KG1 (cell line): Measurements from ENCODE around the gene DGCR8.
A peak's percentile ranks its signal among the peaks of the same experiment; 100 is the strongest.

Source experiments
- DNase-seq: peaks from one replicate; lab custom pipeline; 2025; lab: John Stamatoyannopoulos, UW

DGCR8 gene

DNA sequence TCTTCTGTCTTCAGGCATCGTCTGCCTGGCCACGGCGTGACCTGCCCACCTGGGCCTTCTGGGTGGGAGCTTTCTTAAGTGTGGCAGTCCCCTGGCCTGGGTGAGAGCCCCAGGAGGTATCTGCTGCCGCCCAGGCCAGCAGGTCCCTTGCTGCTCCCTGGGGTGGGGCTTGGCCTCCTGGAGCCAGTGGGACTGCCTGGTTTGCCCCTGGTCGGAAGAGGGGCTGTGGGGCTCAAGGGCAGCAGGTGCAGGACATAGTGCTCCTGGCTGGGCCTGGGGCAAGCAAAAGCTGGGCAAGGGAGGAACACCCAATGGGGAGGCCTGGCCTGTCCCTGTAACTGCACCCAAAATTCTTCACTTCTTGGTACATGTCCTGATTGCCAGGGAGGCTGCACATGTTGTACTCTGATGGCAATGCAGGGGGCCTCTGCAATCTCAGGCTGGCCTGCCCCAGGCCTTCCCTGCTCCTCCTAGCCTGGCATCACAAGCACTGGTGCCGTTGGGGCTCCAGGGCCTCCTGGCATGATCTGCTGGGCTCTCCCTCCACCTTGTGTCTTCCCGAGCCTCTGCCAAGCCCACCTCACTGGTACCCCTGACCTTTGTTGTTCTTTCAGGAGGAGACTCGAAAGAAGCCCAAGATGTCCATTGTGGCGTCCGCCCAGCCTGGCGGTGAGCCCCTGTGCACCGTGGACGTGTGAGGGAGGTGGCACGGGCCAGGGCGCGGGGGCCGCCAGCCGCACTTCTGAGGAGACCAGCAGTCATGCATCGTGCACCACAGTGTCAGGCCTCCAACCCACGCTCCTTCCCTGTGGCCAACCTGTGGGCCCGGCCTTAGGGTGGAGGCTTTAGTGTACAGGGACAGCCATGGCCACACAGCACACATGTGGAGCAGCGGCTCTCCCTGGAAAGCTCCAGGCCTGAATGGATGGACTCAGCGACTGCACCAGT, 29.6 kb downstream of the DGCR8 start:
- DNase-seq = no peak

DNA sequence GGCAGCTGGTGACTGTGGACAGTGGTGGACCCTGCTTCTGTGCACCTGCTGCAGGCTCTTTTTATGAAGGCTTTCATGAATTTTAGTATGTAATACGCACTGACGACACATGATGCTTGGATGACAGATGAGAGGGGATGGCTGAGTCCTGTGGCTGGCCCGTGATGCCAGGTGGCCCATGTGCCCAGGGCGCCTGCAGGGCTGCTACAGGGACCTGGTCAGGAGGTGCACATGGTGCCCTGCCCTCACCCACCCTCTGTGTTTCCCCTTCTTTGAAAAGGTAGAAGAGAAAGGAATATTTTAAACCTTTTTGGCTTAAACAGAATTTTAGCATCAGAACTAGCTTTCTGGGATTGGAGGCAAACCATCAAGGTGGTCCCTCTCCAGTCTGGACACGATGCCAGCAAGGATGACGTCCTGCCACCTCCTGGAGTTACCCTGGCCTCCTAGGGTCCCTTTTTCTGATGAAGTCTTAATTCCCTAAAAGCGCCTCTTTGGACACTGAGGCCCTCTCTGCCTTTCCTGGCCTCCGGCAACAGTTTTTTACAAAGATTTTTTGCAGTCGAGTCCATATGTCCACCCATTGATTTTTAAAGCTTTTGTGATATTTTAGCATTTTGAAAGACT, 30.4 kb downstream of the DGCR8 start:
- DNase-seq = no peak

DNA sequence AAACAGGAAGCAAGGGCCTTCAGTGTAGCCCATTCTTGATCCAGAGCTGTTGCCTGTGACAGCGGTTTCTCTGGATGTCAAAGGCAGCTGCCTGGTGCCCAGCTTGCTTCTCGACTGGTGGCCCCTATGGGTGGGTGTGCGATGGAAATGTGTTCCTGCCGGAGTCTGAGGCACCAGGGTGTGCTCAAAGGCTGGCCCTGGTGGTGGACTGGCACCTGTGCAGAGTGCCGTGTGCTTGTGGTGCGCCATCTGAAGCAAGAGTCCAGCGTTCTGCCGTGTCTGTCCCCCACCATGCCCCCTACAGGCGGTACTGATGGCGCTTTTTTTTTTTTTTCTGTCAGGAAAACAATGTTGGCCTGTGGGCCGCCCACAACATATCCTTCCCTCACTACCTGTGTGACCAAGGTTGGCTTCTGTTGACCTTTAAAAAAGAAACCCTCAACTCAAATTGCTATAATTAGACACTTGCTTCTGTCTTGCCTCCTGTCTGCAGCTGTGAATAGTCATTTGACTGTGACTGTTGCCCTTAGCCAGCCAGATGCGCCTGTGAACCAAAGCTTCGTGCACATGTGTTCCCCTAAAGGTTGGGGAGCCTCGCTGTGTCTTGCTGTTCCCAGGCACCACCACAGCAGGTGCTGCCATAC, 31.1 kb downstream of the DGCR8 start:
- no peak for DNase-seq

DNA sequence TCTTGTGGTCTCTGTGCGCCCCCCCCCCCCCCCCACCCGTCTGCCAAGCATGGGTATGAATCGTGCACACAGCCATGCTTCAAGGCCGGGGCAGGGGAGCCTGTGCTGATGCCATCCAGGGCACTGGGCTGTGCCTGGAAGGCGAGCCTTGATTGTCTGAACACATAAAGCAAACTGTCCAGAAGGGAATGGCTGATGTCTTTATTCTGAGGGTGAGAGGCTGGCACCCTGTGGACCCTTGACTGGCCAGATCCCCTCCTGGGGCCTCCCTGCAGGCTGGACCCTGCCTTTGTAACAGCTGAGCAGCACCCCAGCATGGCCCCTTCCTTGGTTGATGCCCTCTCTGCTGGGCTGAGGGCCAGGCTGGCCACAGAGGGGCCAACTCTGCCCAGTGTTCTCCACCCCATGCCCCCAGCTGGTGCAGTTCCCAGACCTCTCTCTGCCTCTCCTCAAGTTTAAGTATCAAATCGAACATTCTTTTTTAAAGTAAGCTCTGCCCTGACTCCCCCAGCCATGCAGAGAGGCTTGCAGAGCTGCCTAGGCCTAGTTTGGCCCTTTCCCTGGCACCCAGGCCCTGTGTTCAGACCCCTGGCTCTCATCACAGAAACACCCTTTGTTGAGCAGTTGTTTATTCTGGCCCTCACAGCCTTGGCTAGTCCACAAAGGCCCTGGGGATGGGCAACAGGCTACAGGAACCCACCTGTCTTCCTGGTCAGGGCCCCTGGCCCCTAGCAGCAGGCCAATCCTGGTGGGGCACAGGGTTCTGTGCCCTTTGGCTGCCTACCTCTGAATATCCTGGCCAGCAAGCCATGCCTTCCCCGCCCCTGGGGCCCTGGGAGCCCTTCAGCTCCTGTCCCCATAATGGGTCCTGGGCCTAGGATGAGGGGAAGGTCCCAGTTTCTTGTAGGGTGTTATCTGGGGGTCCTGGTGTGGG, 31.9 kb downstream of the DGCR8 start:
- DNase-seq = no peak

DNA sequence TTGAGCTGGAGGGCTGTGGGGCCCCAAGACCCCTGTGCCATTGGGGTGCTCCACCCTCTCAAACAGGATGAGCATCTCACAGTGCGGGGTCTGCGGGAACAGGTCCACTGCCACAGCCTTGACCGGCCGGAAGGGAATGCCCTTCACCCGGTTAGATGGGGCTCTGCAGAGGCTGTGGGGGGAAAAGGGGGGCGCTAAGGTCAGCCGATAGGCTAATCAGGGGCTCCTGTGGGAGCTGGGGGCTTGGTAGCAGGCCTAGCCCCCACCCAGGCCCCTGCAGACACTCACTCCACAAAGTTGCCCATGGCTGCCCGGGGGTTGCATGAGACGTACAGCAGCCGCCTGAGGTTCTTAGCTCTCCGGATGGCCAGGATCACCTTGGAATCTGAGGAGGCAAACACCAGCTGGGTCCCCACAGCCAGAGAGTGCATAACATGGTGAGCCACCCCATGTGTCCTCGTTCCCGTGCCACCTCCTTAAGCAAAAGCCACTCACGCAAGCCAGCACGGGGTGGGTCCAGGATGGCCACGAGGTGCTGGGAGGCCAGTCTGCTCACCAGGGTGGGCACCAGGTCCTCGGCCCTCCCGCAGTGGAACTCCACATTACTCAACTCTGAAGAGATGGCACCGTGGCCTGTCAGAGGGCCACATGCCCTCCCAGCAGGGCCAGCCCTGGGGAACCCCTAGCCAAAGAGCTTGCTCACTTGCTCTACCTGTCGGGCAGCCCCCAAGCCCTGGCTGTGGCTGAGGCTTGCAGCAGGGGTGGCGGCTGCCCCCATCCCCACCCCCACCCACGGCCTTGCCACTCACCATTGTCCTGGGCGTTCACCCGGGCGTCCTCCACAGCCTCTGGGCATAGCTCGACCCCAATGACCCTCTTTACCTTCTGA, 32.8 kb downstream of the DGCR8 start:
- DNase-seq = no peak

DNA sequence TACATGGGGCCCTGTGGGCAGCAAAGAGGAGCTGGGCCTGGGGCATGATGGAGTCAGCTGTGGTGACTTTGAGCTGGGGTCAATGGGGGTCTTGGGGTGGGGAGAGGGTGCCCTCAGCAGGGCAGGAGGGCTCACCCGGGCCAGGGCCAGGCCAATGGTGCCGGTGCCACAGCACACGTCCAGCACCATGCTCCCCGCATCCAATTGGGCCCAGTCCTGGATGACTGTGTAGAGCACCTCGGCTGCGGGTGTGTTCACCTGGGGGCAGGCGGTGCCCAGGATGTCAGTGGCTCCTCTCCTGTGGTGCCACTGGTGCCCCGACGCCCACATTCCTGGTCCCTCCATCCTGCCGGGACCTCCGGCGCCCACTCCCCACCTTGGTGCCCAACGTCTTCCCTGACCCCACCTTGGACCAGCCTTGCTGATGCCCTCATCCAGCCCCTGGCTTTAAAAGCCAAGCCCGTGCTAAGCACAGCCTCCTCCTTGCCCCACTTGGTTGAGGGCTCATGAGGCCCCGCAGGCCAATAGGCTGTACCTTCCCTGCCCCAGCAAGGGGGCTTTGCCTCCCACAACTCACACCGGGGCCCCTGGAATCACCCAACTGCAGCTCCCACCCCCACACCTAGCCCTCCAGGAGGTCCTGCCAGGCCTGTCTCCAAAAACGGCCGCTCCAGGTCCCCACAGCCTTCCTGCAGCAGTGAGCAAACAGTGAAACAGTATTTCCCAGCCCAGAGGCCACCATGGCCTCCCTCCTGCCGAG, 33.7 kb downstream of the DGCR8 start:
- DNase-seq = no peak

DNA sequence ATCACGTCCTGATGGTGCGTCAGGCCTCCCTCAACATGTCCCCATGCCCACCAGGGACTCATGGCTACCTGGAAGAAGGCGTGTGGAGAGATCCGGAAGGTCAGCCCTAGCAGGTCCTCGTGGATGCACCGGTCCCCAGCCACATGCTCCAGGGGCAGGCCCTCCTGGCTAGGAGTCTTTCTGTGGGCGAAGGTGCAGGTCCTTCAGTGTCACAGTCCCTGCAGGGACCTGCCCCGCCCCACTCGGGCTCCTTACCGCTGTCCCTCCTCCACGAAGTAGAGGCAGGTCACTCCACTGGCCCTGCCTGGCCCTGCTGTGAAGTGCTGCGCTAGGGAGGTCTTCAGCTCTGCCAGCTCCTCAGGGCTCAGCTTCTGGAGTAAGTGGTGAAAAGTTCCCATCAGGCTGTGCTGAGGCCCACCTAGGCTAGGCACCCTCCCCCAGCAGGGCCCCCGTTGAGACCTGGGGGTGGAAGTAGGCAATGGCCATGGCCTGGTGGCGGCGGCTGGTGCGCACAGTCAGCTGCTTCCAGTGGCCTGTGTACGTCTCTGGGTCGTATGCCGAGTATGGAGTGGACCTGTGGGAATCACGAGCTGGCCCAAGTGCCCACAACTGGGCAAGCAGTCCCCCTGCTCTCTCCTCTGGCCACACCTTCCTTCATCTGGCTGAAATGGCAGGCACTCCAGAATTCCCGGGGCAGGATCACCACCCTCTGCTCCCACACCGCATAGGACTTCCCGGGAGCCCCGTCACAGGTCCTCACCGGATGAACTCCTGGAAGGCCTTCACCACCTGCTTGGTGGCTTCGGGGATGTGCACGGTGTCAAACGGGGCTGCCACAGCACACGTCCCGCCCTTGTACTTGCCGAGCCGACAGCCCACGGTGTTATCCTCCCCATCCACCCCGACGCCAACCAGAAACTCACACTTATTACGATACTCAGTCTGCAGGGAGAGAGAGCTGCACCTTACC, 34.8 kb downstream of the DGCR8 start:
- no peak for DNase-seq

DNA sequence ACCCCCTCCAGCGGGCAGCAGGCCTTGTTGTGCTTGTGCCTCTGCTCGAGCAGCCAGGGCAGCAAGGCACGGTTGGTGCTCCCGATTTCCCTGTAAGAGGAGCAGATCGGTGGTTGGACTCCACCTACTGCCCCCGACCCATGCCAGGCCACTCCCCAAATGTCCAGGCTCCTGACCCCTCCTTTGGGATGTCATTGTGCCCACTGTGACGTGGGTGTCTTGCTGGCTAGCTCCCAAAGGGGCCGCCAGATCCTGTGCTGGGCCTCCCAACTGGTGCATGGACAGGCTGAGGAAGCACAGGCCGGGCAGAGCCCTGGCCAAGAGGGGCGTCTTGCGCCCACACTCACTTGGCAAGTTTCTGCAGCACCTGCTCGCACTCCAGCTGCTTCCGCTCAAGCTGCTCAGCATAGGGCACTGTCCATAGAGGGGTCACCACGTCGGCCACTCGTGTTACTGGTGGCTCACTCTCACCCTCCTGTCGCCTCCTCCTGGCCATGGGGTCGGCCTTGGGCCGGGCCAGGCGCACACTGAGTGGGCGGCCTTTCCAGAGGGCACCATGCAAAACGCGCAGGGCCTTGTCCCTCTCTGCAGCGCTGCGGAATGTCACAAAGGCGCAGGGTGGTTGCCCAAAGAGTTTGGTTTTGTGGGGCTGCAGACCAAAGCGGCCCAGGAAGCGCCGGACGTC, 35.8 kb downstream of the DGCR8 start, which contains the start of gene RANBP1:
RANBP1 (plus strand) TSS at position 414 of the 685 bp plus-strand sequence; CDS start at position 495, 81 bp downstream.
- DNase-seq = no peak

DNA sequence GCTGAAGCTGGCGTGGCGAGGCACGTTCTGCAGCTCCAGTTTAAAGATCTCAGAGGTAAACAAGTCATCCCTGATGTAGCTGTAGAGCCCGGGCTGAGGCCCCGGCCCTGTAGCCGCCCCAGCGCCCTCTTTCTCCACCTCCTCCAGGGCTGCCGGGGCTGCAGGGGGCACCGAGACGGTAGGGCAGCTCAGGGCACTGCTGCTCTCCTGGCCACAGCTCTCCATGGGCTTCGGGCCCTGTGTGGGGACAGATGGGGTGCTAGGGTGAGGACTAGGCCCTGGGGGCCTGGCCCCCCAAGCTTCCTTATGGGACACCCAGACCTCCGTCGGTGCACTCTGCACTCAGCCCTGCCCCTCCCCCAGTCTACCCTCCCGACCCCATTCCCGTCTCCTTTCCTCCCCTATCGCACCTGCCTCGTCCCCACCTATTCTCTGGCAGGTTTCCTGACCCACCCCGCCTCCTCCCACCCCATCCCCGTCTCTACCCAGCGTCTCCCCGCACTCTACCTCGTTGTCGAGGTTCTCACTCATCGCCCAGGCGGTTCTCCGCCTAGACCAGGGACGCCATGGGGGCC, 36.4 kb downstream of the DGCR8 start:
- DNase-seq = no peak

DNA sequence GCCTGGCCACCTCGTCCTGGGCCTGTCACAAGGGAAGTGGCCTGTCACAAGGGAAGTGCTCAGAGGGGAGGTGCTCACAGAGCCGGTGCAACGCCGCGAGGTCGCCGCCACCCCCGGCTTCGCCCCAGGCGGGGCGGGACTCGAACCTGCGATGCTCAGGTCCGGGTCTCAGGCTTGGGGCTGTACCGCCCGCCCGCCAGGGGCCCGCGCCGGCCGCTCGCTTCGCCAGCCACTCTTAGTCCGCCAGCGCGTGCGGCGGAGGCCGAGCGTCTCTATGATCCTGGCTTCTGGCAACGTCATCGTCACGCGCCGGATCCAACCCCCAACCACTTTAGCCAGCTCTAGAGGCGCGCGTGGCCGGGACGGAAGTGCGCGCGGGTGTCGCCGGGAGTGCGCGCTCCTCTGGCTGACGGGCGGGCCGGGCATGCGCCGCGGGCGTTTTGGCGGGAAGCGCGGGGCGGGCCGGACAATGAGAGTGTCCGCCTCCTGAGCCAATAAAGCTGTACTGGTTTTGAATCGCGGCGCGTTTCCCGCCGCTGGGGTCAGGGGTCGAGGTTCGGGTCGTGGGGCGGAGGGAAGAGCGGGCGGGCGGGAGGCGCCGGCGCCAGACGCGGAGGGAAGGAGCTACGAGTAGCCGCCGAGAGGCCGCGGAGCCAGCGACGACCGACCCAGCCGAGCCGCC, 37.1 kb downstream of the DGCR8 start, which contains the start of gene TRMT2A:
TRMT2A (minus strand) TSS at position 276 of the 682 bp plus-strand sequence. CDS start 320 bp downstream, outside the sequence.
- DNase-seq = peak; percentile 97

DNA sequence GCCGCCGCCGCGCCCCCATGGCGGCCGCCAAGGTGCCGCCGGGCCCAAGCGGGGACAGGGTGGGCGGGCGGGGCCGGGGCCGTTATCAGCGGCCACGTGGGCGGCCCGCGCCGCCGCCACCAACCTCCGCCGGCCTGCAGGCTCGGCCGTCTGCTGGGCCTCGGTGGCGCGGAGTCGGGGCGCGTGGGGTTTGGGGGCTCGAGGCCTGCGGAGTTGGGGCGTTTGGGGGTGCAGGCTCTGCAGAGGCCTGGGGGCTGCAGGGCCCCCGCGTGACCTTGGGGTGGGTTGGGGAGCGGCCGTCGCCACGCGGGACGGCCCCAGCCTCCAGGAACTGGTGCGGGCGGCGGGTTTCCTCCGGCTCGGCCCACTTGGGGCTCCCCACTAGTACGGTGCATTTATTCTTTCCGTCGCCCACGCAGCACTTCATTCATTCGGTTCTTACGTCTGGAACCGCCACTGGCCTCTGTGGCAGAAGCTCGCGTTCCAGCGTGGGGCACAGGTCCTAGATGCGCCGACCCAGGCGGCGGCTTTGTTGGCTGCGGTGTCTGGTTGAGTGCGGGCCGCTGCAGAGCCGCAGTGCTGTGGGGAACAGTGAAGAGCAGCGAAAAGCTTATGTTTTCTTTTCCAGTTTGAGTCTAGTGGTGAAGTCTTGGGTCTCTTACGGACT, 37.7 kb downstream of the DGCR8 start:
- no peak for DNase-seq

DNA sequence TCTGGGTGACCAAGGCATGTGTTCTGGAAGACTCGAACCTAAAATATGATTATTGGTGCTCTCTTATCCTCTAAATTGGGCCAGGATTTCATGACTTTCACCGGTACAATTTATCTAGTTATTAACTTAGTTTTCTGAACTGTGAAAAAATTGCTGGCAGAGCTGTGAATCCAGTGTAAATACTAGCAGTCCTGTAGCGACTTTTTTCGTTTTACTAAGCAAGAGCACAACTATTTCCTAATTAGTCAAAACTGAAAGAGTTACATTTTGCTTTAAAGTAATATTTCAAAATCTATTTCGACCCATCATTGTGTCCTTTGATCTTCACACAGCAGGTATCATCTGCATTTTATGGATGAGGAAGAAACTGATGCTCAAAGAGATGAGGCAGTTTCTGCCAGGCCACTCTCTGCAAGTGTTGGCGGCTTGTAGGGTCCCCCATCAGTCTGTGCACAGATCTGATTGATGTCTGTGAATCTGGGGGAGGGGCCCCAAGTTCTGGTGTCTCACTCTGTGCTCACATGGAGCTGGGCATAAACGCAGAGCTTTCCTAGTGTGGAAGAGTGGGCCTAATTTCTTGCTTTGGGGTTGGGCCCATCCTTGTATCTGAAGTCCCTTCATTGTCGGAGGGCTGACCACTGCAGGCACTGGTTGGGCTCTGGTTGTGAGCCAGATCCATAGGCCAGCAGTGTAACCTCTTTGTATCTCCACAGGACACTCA, 38.4 kb downstream of the DGCR8 start:
- no peak for DNase-seq

DNA sequence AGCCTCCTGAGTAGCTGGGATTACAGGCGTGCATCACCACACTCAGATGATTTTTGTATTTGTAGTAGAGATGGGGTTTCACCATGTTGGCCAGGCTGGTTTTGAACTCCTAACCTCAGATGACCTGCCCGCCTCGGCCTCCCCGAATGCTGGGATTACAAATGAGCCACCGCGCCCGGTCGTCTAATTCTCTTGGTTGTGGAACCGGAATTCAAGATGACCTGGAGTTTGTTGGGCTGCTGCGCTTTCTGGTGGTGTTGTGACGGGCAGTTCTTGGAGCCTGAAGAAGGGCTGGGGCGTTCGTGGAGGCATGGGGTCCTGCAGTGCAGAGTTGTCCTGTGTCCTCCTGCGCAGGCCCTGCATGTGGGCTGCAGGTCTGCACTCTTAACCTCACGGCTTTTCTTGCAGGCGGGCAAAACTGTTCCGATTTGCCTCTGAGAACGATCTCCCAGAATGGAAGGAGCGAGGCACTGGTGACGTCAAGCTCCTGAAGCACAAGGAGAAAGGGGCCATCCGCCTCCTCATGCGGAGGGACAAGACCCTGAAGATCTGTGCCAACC, 41.9 kb downstream of the DGCR8 start:
- DNase-seq = no peak

DNA sequence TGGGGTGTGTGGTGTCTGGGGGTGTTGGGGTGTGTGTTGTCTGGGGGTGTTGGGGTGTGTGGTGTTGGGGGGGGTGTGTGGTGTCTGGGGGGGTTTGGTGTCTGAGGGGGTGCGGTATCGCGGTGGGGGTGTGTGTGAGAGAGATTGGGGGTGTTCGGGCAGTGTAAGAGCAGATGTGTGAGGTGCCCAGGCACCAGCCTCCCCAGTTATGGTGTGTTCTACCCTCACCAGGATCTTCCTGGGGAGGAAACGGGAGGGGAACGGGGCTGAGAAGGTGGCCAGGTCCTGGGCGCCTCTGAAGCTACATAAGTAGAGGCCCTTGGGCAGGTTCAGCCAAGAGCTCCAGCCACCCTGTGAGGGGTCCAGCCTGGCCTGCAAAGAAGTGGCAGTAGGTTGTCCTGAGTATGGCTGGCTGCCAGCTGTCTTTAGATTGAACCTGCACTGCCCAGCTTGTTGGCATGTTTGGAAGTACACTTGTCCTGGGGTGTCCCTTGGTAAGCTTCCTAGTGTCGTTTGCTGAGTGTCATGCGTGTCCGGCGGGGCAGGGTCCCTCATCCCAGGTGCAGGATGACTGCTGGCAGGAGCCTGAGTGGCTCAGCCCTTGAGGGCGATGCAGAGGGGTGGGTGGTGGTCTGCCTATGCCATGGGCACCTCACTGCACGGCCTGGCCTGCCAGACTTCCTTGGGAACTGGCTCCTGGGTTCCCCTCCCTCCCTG, 43.5 kb downstream of the DGCR8 start:
- DNase-seq = no peak
